ENCODE data around the gene CBX8.

GRCh38 chr17:79761894-79762589 lies 34.8 kb downstream of the CBX8 start:
- TF ChIP-seq POLR2A (IDR thresholded peaks at IDR 0.05; ENCODE audit: low read depth) (no peak), CTCF (IDR thresholded peaks at IDR 0.05) (no peak), EP300 (IDR thresholded peaks at IDR 0.05) (no peak)
